Measurements from ENCODE around the gene CCM2. TPM values are rescaled to one million over a fixed set of nuclear protein-coding genes. Genes with fewer than 3 reads are reported as not detected.
A peak's percentile ranks its signal among the peaks of the same experiment; 100 is the strongest.

The CCM2 gene
- total RNA-seq, 1 donor from 2014 or later: 44.8 TPM

GRCh38 chr7:45057878-45058277 lies 57.9 kb downstream of the CCM2 start:
- DNase-seq (ENCODE audit: low spot score) (peak; percentile 14), ATAC-seq (no peak)

DNA sequence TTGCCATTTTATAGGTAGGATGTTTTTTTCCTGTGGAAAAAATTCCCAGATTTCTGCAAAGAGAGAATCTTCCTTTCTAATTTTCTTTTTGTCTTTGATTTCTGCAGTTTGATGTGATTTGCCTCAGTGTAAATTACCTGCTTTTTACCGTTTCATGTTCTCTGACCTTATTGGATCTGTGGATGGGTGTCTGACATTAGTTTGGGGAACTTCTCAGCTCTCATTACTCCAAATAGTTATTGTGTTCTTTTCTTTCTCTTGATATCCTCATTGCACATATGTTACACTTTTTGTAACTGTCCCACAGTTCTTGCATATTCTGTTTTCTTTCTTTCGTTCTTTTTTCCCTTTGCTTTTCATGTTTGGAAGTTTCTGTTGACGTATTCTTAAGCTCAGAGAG lies 60.3 kb downstream of the CCM2 start:
- no peak for DNase-seq (ENCODE audit: low spot score)
- no peak for ATAC-seq

DNA sequence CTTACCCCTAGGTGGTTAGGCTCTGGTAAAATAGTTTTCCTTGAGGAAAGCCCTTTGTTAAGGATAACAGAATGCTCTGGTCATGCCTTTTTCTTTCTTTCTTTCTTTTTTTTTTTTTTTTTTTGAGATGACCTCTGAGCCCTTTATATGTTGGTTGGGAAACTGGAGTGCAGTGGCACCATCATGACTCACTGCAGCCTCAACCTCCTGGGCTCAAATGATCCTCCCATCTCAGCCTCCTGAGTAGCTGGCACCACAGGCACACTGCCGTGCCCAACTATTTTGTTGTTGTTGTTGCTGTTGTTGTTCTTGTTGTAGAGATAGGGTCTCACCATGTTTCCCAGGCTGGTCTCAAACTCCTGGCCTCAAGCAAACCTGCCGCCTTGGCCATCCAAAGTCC lies 61.4 kb downstream of the CCM2 start:
- ATAC-seq (no peak), DNase-seq (ENCODE audit: low spot score) (peak; percentile 35)

- no peak for DNase-seq (ENCODE audit: low spot score)
These were observed 61.9 kb downstream of the CCM2 start for GRCh38 chr7:45061806-45062425.

GRCh38 chr7:45064047-45064725 lies 64.2 kb downstream of the CCM2 start:
- DNase-seq (ENCODE audit: low spot score) (no peak), ATAC-seq (no peak)

More at GRCh38 chr7:45061806-45062425, 61.9 kb downstream of the CCM2 start:
- ATAC-seq: no peak

DNA sequence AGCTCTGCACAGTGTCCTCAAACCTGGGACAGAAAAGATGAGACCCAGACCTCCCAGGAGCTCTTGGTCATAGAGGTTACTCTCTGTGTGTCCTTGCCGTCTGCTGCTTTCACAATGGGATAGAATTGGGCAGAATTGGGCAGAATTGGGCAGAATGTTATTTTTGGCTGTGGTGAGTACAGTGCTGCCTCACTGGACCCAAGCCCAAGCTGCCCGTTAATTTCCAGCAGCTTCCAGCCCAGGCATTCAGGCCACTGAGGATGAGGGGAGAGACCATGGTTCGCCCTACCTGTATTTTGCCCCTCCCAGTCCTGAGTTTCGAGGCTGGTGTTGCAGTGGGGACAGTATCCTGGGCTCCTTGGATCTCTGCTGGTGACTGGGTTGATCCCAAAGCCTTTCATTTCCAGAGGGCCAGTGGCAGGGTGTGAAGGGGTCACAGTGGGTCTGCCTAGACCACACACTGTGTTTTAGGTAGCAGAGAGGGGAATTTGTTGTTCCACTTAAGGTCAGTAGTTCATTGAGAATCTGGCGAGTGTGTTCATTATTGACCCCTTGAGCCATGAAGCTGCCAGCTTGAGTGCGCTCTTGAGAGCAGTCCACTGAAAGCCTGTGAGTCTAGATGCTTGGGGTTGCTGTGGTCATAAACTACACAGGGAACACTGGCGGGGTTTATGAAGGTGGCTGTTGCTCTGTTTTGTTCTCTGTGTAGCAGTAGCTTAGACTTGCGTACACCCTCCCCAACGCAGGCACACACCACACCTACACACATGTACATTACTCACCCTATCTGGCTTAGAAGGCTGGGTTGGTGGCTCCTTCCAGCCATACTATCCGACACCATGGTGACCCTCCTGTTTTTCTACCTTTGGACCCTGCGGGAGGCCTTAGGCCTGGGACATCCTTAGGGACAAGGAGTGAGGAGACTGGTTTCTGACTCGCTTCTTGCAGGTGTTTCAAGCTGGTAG lies 65.3 kb downstream of the CCM2 start:
- ATAC-seq (no peak), DNase-seq (ENCODE audit: low spot score) (no peak)

- ATAC-seq (no peak), DNase-seq (ENCODE audit: low spot score) (no peak)
These were observed 66.4 kb downstream of the CCM2 start for GRCh38 chr7:45066409-45066808.

DNA sequence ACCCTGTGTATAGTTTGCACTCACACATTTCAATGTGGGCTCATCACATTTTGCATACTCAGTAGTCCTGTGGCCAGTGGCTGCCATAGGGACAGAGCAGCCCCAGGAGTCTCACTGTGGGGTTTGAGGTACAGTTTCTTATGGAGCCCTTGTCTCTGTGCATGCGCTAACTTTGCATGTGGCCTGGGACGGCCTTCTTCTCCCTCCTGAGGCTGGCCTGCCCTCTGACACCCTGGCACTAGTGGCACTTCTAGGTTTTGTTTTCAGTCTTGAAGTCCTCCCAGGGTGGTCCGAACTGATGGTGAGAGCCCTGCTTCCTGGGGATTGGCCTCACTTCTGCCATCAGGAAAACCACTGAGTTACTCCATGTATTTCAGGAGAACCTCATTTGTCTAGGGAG lies 67.6 kb downstream of the CCM2 start:
- ATAC-seq: no peak
- DNase-seq (ENCODE audit: low spot score): no peak

- DNase-seq (ENCODE audit: low spot score): no peak
These were observed 68.4 kb downstream of the CCM2 start for GRCh38 chr7:45068236-45069023.

GRCh38 chr7:45069444-45070253 lies 69.6 kb downstream of the CCM2 start:
- ATAC-seq (no peak), DNase-seq (ENCODE audit: low spot score) (no peak)

More at GRCh38 chr7:45068236-45069023, 68.4 kb downstream of the CCM2 start:
- no peak for ATAC-seq

- ATAC-seq (no peak), DNase-seq (ENCODE audit: low spot score) (no peak)
These were observed 70.2 kb downstream of the CCM2 start for GRCh38 chr7:45070254-45070642.

DNA sequence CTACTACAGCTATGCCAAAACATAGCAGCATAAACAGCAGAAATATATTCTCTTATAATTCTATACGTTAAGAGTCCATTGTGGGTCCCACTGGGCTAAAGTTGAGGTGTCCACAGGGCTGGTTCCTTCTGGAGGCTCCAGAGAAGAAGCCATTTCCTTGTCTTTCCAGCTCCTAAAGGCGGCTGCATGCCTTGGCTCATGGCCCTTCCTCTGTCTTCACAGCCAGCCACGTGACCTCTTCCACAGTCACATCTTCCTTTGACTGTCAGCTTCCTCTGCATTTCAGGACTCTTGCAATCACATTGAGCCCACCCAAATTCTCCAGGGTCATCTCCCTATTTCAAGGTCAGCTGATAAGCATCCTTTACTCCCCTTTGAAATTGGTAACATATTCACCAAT lies 71.5 kb downstream of the CCM2 start:
- ATAC-seq (no peak), DNase-seq (ENCODE audit: low spot score) (peak; percentile 35)

- no peak for ATAC-seq
These were observed 72.4 kb downstream of the CCM2 start for GRCh38 chr7:45072131-45073030.

DNA sequence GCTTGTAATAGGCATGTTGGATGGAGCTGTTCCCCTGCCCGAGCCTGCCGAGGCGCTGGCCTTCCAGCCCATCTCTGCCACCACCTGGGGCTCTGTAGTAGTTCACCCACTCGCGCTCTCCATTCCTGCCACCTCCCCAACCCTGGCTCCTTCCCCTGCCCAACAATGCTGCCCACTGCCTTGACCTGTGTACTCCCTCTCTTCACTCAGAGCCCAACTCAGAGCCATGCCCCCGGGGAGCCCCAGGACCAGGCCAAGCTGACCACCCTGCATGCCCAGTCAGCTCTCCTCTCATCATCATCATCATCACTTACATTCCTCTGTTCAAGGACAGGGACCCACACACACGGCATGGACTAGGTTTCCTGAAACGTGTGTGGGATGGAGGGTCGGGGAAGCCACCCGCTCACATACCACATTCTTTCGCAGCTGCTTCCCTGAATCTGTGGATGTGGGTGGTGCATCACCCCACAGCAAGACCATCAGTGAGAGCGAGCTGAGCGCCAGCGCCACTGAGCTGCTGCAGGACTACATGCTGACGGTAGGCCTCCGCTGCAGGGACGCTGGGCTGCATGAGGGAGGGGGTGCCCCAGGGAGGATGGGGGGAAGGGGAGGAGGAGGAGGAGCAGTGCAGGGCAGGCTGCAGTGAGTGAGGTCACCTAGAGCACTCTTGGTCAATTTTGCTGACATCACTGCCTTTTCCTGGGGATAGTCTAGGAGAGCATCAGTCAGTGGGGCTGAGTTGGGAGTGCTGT lies 73.2 kb downstream of the CCM2 start:
- no peak for ATAC-seq
- peak; percentile 44 for DNase-seq (ENCODE audit: low spot score)

More at GRCh38 chr7:45072131-45073030, 72.4 kb downstream of the CCM2 start:
- peak; percentile 41 for DNase-seq (ENCODE audit: low spot score)

DNA sequence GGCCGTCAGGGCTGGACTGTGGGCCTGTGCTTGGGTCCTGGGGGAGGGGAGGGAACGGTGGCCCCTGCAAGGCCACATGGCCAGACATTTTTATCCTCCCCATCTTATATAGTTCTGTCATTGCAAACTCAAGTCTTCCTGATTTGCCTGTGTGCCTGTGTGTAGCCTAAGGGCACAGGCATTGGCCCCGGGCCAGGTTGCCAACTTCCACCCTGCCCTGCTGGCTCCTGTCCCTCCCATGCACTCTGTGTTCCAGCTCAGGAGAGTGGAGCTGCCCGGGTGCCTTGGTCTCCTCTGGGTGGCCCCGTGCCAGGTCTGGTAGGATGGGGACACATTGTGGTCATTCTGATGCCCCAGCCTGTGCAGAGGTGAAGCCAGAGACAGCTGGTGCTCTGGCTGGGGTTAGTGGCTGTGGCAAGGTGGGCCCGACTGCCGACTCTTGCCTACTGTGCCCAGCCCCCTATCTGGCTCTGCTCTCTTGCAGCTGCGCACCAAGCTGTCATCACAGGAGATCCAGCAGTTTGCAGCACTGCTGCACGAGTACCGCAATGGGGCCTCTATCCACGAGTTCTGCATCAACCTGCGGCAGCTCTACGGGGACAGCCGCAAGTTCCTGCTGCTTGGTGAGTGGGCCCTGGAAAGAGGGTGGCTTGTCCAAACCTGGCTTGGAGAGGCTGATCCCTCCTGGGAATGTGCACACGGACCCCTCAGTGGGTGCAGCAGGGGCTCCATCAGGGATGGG lies 74.0 kb downstream of the CCM2 start:
- ATAC-seq: peak; percentile 47
- no peak for DNase-seq (ENCODE audit: low spot score)

DNA sequence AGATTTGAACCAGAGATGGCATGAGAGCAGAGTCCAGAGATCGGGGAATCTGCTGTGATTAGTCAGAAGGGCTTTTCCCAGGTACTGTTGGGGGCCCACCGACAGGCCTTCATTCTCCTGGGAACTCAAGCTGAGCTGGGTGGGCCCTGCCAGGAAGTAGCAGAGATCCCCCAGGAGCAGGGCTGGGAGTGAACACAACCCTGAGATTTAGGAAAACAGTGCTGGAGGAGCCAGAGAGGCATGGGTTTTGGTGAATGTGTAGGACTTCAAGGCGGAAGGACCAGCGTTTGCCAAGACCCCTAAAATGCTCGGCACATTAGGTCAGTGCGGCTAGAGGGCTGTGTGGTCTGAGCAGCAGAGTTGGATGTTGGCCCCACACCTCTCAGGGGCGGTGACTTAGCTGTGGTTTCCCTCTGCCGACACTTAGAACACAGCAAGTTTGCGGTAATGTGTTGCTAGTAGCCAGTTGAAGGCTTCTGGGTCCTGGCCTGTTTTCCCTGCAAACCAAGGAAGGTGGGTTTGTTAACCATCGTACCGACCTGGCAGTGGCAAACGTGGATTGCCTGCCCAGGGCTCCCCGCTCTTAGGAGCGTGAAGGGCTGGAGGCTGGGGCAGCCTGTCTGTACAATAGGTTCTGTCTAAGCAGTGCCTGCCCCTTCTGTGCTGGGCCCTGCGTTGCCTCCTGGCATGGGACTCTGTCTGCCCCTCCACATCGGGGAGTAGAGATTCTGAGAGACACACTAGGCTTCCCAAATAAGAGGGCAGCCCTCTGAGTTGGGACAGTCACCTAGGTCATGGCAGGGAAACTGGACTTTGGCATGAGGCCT lies 74.7 kb downstream of the CCM2 start:
- ATAC-seq: peak; percentile 31
- DNase-seq (ENCODE audit: low spot score): peak; percentile 36

- ATAC-seq (no peak), DNase-seq (ENCODE audit: low spot score) (no peak)
These were observed 75.3 kb downstream of the CCM2 start for GRCh38 chr7:45075355-45075644.
